ENCODE measurements around the gene PER2.

PER2 gene

DNA sequence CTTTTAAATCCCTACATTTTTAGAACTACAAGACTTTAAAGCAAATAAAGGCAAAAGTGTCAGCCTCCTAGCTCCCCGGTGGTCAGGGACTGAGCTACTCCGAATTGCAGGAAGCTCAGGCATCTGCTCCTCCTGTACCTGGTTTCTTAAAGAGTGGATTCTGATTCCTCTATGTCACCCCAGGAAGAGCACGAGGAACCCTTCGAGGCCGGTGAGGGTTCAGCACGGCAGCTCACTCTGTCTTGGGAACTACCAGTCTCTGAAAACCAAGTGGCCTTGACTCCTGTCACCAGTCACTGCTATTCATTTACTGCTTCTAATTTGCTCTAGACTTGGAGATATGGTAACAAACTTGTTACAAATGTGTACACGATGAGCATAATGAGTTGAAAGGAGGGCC lies 2.3 kb downstream of the PER2 start:
- Histone ChIP-seq H3K36me3 (ENCODE audit: control insufficient read depth in 2 of 2, insufficient read depth in 1 of 2, low read length in 2 of 2) (no peaks in the 10 kb centered on the region), H3K9me3 (ENCODE audit: control insufficient read depth, insufficient read depth, low read depth, low read length) (no peaks in the 10 kb centered on the region), H3K4me1 (ENCODE audit: control insufficient read depth, insufficient read depth, low read length) (peaks cover 16% of the 10 kb centered on the region), H3K4me3 (ENCODE audit: low read depth, low read length) (no peak overlapping the region), H3K27ac (ENCODE audit: extremely low read depth, low read depth, low read length) (peak overlapping the region; percentile 32)
- CTCF ChIA-PET: interaction anchor here (0.7 to 1.4 kb wide), 2 partner anchors 23 to 185 kb away, joined by 3 to 5 read pairs; no protein-coding TSS in a partner anchor
- TF ChIP-seq ZNF341 (tag by site-specific recombination; IDR thresholded peaks at IDR 0.05; ENCODE audit: low read depth) (peak; percentile 3; the same call in 1 of the 2 replicates), GLIS1 (tag by site-specific recombination; IDR thresholded peaks at IDR 0.05) (no peak), ZNF629 (tag by site-specific recombination; IDR thresholded peaks at IDR 0.05) (0 out of 2 replicates have a peak, but pooled peaks have one; percentile 0), ZNF266 (tag by site-specific recombination; IDR thresholded peaks at IDR 0.05; ENCODE audit: low read depth) (no peak), GLIS2 (tag by site-specific recombination; IDR thresholded peaks at IDR 0.05) (no peak)
- TF ChIP-seq, protein P1, sequence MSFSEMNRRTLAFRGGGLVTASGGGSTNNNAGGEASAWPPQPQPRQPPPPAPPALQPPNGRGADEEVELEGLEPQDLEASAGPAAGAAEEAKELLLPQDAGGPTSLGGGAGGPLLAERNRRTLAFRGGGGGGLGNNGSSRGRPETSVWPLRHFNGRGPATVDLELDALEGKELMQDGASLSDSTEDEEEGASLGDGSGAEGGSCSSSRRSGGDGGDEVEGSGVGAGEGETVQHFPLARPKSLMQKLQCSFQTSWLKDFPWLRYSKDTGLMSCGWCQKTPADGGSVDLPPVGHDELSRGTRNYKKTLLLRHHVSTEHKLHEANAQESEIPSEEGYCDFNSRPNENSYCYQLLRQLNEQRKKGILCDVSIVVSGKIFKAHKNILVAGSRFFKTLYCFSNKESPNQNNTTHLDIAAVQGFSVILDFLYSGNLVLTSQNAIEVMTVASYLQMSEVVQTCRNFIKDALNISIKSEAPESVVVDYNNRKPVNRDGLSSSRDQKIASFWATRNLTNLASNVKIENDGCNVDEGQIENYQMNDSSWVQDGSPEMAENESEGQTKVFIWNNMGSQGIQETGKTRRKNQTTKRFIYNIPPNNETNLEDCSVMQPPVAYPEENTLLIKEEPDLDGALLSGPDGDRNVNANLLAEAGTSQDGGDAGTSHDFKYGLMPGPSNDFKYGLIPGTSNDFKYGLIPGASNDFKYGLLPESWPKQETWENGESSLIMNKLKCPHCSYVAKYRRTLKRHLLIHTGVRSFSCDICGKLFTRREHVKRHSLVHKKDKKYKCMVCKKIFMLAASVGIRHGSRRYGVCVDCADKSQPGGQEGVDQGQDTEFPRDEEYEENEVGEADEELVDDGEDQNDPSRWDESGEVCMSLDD (tag by site-specific recombination; IDR thresholded peaks at IDR 0.05): no peak
- POLR2A ChIA-PET: no interaction called here

DNA sequence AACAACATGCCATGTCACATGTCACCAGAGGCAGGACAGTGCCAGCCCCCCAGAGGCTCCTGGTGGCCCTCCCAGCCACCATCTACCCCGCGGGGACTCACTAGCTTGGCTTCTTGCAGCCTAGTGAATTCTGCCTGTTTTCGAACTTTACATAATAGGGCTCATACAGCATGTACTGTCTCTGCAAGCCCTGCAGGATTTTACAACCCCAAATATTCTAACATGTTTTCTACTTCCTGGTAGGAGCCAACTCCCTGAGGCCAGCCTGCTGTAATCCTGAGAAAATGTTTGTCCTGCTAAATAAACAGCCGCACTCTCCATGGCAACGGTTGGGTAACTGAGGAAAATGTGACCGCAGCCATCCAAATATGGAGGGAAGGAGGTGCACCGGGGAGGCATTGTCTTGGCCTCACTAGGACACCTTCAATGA lies 2.7 kb downstream of the PER2 start:
- CTCF ChIA-PET: interaction anchor here (0.6 to 1.4 kb wide), 4 partner anchors 18 to 184 kb away, joined by 3 to 5 read pairs (median 3); no protein-coding TSS in a partner anchor
- no peak overlapping the region for H3K4me3 ChIP-seq (ENCODE audit: low read depth, low read length)
- H3K36me3 ChIP-seq (ENCODE audit: control insufficient read depth in 2 of 2, insufficient read depth in 1 of 2, low read length in 2 of 2): no peaks in the 10 kb centered on the region
- H3K4me1 ChIP-seq (ENCODE audit: control insufficient read depth, insufficient read depth, low read length): peaks cover 16% of the 10 kb centered on the region
- TF ChIP-seq, protein P2, sequence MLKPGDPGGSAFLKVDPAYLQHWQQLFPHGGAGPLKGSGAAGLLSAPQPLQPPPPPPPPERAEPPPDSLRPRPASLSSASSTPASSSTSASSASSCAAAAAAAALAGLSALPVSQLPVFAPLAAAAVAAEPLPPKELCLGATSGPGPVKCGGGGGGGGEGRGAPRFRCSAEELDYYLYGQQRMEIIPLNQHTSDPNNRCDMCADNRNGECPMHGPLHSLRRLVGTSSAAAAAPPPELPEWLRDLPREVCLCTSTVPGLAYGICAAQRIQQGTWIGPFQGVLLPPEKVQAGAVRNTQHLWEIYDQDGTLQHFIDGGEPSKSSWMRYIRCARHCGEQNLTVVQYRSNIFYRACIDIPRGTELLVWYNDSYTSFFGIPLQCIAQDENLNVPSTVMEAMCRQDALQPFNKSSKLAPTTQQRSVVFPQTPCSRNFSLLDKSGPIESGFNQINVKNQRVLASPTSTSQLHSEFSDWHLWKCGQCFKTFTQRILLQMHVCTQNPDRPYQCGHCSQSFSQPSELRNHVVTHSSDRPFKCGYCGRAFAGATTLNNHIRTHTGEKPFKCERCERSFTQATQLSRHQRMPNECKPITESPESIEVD (tag by site-specific recombination; IDR thresholded peaks at IDR 0.05): peak; percentile 42; the same call in 1 of the 2 replicates
- TF ChIP-seq ZBTB8A (tag by site-specific recombination; IDR thresholded peaks at IDR 0.05) (peak; percentile 13; the same call in 1 of the 2 replicates), ZBTB17 (tag by site-specific recombination; IDR thresholded peaks at IDR 0.05) (peak; percentile 34; the same call in 1 of the 2 replicates), ZNF629 (tag by site-specific recombination; IDR thresholded peaks at IDR 0.05) (peak; percentile 33; the same call in 1 of the 2 replicates), ZNF449 (tag by site-specific recombination; IDR thresholded peaks at IDR 0.05) (peak; percentile 60; the same call in 1 of the 2 replicates), ZNF521 (tag by site-specific recombination; IDR thresholded peaks at IDR 0.05) (no peak), ZXDB (tag by site-specific recombination; IDR thresholded peaks at IDR 0.05) (no peak), ZNF2 (tag by site-specific recombination; IDR thresholded peaks at IDR 0.05) (peak; percentile 65; the same call in 1 of the 2 replicates), TRIM28 (IDR thresholded peaks at IDR 0.05; ENCODE audit: borderline replicate concordance, low read length) (peak; percentile 39; the same call in 1 of the 2 replicates), GLIS2 (tag by site-specific recombination; IDR thresholded peaks at IDR 0.05) (0 out of 2 replicates have a peak, but pooled peaks have one; percentile 11), ZNF214 (tag by site-specific recombination; IDR thresholded peaks at IDR 0.05; ENCODE audit: borderline replicate concordance) (no peak), ZNF600 (tag by site-specific recombination; IDR thresholded peaks at IDR 0.05) (peak; percentile 30; the same call in 1 of the 2 replicates), ZNF341 (tag by site-specific recombination; IDR thresholded peaks at IDR 0.05; ENCODE audit: low read depth) (peak; percentile 21; the same call in 1 of the 2 replicates), ZNF335 (tag by site-specific recombination; conservative IDR thresholded peaks at IDR 0.05) (peak; percentile 37; the same call in 1 of the 2 replicates), IKZF3 (tag by site-specific recombination; IDR thresholded peaks at IDR 0.05) (peak; percentile 15; the same call in 1 of the 2 replicates), ZSCAN5A (tag by site-specific recombination; IDR thresholded peaks at IDR 0.05) (no peak)
- no peaks in the 10 kb centered on the region for H3K9me3 ChIP-seq (ENCODE audit: control insufficient read depth, insufficient read depth, low read depth, low read length)
- POLR2A ChIA-PET: no interaction called here
- no peak overlapping the region; the same call in 1 of the 2 replicates for H3K27ac ChIP-seq (ENCODE audit: extremely low read depth, low read depth, low read length)

Data from HEK293 (cell line).